GM18858 (cell line): ENCODE data around the gene SDK1.

Experiments used
- ATAC-seq: cut with Tn5 transposase; IDR thresholded peaks from one replicate; pipeline ENCODE4 v1.9.1; 2021; ENCODE audit not compliant: unreplicated experiment

SDK1 gene

GRCh38 chr7:3861386-3861785 is 560.3 kb downstream of the SDK1 start:
- no peak for ATAC-seq

- ATAC-seq: no peak
Measured at GRCh38 chr7:3861941-3862340, 560.9 kb downstream of the SDK1 start.

- ATAC-seq: no peak
Measured at GRCh38 chr7:3862774-3863173, 561.7 kb downstream of the SDK1 start.

DNA sequence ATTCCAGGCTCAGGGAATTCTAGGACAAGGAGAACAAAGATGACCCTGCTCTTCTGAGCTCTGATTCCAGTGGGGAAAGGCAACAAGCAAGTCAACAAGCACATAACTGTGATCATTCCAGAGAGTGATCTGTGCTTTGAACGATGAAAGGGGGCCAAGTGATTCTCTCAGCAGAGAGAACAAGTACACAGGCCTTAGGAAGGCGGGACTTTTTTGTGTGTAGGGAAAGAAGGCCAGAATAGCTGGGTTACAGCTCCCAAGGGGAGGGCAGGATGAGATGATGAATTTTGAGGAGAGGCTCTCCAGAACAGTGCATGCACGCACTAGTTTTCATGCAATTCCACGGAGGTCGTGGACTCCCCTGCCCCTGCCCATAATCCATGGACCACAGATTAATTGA is 565.2 kb downstream of the SDK1 start:
- no peak for ATAC-seq

DNA sequence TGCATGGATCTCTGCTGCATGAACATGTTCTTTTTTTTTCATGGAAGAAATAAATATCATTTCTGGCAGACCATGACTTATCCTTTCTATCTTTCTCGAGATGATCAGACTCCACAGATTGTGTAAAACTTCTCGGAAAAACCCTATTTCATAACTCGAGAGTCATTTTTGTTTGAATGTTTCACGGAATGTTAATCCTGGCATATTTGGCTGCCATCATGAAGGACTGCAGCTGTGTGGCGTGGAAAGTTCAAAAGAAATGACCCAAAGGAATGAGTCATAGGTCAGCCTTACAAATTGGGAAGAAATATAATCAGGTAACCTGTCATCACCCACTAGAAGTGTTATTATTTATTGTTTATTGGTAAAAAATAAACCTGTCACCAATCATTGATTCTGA is 566.8 kb downstream of the SDK1 start:
- no peak for ATAC-seq

- ATAC-seq: no peak
Measured at GRCh38 chr7:3879355-3880075, 578.5 kb downstream of the SDK1 start.

GRCh38 chr7:3880228-3880987 is 579.4 kb downstream of the SDK1 start:
- no peak for ATAC-seq

DNA sequence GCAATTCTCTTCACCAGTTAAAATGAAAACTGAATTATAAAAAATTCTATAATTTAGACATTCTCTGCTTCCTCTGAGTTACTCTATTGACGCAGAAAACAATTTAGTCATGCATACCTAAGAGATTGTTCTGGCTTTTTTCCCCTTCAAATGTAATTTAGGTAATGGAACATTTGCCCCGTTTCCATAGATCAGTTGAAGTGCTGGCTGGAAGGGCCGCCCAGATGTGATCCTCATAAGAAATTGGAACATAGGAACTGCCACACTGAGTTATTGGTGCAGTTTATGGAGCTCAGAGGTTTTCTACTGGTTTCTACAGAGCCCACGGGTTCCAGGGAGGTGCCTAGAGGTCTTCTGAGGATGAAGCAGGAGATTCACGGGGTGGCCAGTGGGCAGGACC is 581.7 kb downstream of the SDK1 start:
- ATAC-seq: no peak

- ATAC-seq: no peak
Measured at GRCh38 chr7:3884543-3884942, 583.5 kb downstream of the SDK1 start.

DNA sequence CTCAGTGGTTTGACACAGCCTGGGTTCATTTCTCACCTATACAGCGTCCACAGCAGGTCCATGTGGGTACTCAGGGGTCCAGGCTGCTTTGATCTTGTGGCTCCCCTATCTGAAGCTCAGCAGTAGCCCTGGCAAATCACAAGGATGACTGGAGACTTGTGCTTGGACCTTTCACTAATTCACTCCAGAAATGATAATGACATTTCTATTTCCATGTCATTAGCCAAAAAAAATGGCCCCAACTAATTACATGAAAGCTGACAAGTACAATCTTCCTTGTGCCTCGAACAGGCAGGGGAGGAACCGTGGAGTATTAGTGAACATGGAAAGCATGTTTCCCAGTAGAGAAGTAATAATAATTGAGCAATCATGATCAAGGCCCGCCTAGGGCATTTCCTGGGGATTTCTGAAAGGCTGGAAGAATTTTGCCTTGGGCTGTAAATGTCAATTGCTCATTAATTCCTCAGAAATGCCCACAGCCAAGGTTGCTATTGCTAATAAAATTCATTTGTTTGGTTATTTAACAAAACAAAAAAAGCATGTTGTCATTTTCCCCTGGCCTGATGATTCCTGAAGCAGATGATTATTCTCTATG is 586.1 kb downstream of the SDK1 start:
- no peak for ATAC-seq

DNA sequence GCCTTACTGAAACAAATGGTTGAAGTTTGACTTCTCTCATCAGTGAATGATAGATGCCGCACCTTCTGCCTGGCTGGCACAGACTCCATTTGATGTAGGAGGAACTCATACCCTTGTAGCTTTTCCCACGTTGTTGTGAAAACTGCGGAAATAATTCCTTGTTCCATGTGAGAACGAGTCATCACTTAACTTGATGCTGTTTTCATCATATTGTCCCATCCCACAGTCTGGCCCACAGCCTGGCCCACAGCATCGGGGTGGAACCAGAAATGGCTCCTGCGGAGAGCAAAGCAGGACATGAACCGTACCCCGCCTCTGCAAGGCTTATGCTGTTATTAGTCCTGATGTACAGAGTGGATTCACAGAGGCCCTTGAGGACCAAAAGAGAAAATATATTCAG is 587.0 kb downstream of the SDK1 start:
- ATAC-seq: no peak

GRCh38 chr7:3892157-3892556 is 591.1 kb downstream of the SDK1 start:
- ATAC-seq: no peak

DNA sequence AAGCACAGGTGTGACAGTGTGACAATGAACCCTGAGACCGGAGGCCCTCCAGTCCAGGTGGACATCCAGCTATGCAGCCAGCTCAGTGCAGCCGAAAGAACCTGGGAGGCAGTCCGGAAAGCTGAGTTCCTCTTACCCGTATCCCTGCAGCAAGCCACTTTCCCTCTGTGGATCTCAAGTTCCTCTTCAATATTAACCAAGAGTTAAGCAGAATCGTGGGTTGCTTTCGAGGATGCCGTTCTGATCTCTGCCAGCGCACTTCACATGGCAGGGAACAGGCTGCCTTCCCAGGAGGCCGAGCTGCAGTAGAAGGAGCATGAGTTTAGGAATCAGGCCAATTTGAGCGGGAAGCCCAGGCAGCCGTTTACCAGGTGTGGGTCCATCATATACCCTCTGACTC is 591.6 kb downstream of the SDK1 start:
- no peak for ATAC-seq

DNA sequence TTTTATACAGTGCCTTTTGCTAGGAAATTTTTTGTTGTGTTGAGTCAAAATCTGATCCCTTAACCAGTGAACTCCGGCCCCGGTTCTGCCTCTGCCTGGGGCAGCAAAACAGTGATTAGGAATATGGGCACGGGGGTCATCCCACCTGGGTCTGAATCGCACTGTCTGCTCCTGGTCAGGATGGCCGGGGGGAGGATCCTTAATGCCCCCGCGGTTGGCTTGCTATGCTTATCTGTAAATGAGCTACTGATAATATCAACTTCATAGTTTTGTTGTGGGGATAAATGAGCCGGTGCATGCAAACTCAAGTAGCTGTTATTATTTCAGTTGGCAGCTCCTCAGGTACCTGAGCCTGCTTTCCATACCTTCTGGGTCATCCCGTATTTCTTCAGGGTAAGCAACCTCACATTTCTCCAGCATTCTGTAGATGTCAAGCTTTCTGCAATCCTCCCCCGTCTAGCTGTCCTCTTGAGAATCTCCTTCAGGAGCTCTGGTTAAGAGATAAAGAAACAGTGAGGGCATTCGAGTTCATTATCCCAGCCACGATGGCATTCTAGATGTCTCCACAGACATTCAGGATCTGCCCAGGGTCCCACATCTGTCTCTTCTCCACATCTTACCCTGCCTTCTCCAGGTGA is 592.2 kb downstream of the SDK1 start:
- ATAC-seq: no peak

- ATAC-seq: no peak
Measured at GRCh38 chr7:3893789-3894153, 592.7 kb downstream of the SDK1 start.

DNA sequence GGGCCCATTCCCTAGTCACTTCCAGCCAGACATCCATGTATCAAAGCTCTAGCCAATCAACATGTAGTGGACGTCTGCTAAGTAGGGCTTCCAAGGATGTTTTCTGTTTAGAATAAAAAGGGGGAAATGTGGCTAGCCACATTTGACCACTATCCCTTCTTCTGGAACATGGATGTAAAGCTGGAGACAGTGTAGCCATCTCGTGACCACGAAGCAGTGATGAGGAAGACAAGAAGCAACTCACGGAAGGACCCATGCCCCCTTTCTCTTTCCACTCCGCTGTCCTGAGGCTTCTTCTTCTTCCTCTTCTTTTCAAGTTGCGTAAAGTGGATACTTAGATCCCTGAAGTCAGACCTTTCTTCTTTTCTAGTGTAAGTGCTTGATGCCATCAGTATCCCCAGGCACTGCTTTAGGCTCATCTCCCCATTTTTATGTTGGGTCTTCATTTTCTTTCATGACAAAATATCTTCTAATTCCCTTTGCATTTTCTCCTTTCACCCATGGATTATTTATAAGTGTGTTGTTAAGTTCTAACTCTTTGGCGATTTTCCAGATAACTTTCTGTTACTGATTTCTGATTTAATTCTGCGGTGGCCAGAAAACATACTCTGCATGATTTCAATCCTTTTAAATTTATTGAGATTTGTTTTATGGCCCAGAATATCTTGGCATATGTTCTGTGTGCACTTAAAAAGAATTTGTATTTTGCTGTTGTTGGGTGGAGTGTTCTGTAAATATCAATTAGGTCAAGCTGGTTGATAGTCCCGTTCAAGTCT is 594.5 kb downstream of the SDK1 start:
- ATAC-seq: no peak

GRCh38 chr7:3896169-3896765 is 595.2 kb downstream of the SDK1 start:
- ATAC-seq: no peak

DNA sequence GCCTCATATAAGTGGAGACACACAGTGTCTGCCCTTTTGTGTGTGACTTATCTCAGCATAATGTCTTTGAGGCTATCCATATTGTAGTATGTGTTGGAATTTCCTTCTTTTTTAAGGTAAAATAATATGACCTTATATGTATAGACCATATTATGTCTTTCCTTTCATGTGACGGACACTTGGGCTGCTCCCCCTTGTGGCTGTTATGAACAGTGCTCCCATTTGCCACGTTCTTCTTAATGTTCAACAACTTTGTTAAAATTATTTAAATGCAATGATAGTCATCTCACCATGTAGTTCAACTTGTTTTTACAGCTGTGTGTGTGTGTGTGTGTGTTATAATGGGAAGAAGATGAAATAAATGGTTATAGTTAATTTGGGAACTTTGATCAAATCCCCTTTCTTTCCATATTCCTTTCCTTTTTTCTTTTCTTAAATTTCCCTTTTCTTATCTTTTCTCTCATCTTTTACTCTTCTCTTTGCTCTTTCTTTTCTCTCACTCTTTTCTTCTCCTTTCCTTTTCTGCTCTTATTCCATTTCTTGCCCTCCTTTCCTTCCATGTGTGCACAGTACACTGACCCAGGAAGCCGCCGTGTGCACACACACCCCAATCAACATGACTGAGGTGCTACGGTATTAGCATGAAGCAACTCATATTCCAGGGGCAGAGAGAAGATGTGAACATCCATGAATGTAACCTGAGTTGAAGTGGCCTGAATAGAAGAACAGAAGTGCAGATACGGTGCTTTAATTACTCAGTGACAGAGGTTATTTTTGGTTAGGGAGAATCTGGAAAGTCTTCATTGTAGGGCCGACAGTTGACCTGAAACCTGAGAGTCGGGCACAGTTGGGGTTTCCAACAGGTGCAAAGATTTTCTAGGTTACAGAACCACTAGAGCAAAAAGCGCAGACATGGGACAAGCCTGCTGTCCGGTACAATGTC is 596.6 kb downstream of the SDK1 start:
- ATAC-seq: no peak

GRCh38 chr7:3899559-3899991 is 598.5 kb downstream of the SDK1 start:
- ATAC-seq: no peak

DNA sequence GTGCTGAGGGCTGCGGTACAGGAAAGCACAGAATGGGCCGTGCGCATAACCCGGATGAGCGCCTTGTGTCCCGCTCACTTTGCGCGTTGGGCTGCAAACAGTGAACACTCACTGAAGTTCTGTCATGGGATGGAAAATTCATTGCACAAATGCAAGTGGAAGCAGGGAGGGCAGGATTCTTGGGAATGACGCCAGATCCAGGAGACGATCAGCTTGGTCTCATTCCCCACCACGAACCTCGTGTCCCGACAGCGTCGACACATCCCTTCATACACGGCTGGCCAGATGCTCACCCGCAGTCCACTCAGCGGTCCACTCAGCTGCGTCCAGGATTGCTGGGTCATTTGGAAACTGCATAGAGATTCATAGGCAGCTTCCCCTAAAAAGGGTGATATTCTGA is 607.1 kb downstream of the SDK1 start:
- ATAC-seq: no peak
